Measurements from ENCODE around the gene FXN.

The FXN gene

GRCh38 chr9:69132361-69132760 lies 96.8 kb downstream of the FXN start:
- Histone ChIP-seq H3K4me1 (ENCODE audit: insufficient read depth, low read length) (no peaks in the 10 kb centered on the region), H3K9me3 (ENCODE audit: insufficient read depth, low read length, severe bottlenecking) (no peaks in the 10 kb centered on the region), H3K9ac (ENCODE audit: low read depth, low read length) (no peak overlapping the region), H3K36me3 (ENCODE audit: insufficient read depth, low read length) (no peaks in the 10 kb centered on the region), H4K20me1 (ENCODE audit: insufficient read depth, low read length) (no peaks in the 10 kb centered on the region; the same call in 1 of the 2 replicates), H3K27ac (ENCODE audit: low read length) (no peak overlapping the region), H3K4me2 (ENCODE audit: insufficient read depth, low read length) (no peak overlapping the region), H3K79me2 (ENCODE audit: insufficient read depth, low read length) (no peaks in the 10 kb centered on the region), H3K4me3 (ENCODE audit: low read depth in 1 of 2, low read length in 2 of 2) (no peak overlapping the region), H3K27me3 (ENCODE audit: insufficient read depth, low read length, poor library complexity) (no peaks in the 10 kb centered on the region), H2AFZ (ENCODE audit: low read depth, low read length) (no peak overlapping the region)
- ATAC-seq (ENCODE audit: insufficient read depth, low read depth) (no peak), DNase-seq (no peak)
- TF ChIP-seq CTCF (IDR thresholded peaks at IDR 0.05; ENCODE audit: borderline replicate concordance, extremely low read depth, low read length, poor library complexity, severe bottlenecking) = no peak
- TF ChIP-seq EZH2 (IDR thresholded peaks at IDR 0.05; ENCODE audit: borderline replicate concordance, low read depth, low read length, severe bottlenecking) = no peak

- H3K4me1 ChIP-seq (ENCODE audit: insufficient read depth, low read length) = no peaks in the 10 kb centered on the region
- no peaks in the 10 kb centered on the region for H3K79me2 ChIP-seq (ENCODE audit: insufficient read depth, low read length)
- H3K9me3 ChIP-seq (ENCODE audit: insufficient read depth, low read length, severe bottlenecking) = no peaks in the 10 kb centered on the region
- H3K4me2 ChIP-seq (ENCODE audit: insufficient read depth, low read length) = no peak overlapping the region
- DNase-seq (no peak), ATAC-seq (ENCODE audit: insufficient read depth, low read depth) (no peak)
- no peak overlapping the region for H3K4me3 ChIP-seq (ENCODE audit: low read depth in 1 of 2, low read length in 2 of 2)
- H2AFZ ChIP-seq (ENCODE audit: low read depth, low read length) = no peak overlapping the region
- no peak overlapping the region for H3K27ac ChIP-seq (ENCODE audit: low read length)
- H3K9ac ChIP-seq (ENCODE audit: low read depth, low read length) = no peak overlapping the region
- TF ChIP-seq EZH2 (IDR thresholded peaks at IDR 0.05; ENCODE audit: borderline replicate concordance, low read depth, low read length, severe bottlenecking) (no peak), CTCF (IDR thresholded peaks at IDR 0.05; ENCODE audit: borderline replicate concordance, extremely low read depth, low read length, poor library complexity, severe bottlenecking) (no peak)
- no peaks in the 10 kb centered on the region; the same call in 1 of the 2 replicates for H4K20me1 ChIP-seq (ENCODE audit: insufficient read depth, low read length)
- H3K36me3 ChIP-seq (ENCODE audit: insufficient read depth, low read length) = no peaks in the 10 kb centered on the region
- H3K27me3 ChIP-seq (ENCODE audit: insufficient read depth, low read length, poor library complexity) = no peaks in the 10 kb centered on the region
Measured at GRCh38 chr9:69134412-69134811, 98.9 kb downstream of the FXN start.

GRCh38 chr9:69136185-69136584 lies 100.6 kb downstream of the FXN start:
- no peaks in the 10 kb centered on the region for H3K36me3 ChIP-seq (ENCODE audit: insufficient read depth, low read length)
- no peak overlapping the region for H3K27ac ChIP-seq (ENCODE audit: low read length)
- no peak overlapping the region for H3K4me2 ChIP-seq (ENCODE audit: insufficient read depth, low read length)
- H3K79me2 ChIP-seq (ENCODE audit: insufficient read depth, low read length) = no peaks in the 10 kb centered on the region
- no peak overlapping the region for H2AFZ ChIP-seq (ENCODE audit: low read depth, low read length)
- H3K4me1 ChIP-seq (ENCODE audit: insufficient read depth, low read length) = no peaks in the 10 kb centered on the region
- DNase-seq (no peak), ATAC-seq (ENCODE audit: insufficient read depth, low read depth) (no peak)
- H3K4me3 ChIP-seq (ENCODE audit: low read depth in 1 of 2, low read length in 2 of 2) = no peak overlapping the region
- TF ChIP-seq EZH2 (IDR thresholded peaks at IDR 0.05; ENCODE audit: borderline replicate concordance, low read depth, low read length, severe bottlenecking) (no peak), CTCF (IDR thresholded peaks at IDR 0.05; ENCODE audit: borderline replicate concordance, extremely low read depth, low read length, poor library complexity, severe bottlenecking) (no peak)
- no peaks in the 10 kb centered on the region; the same call in 1 of the 2 replicates for H4K20me1 ChIP-seq (ENCODE audit: insufficient read depth, low read length)
- H3K27me3 ChIP-seq (ENCODE audit: insufficient read depth, low read length, poor library complexity) = no peaks in the 10 kb centered on the region
- H3K9me3 ChIP-seq (ENCODE audit: insufficient read depth, low read length, severe bottlenecking) = no peaks in the 10 kb centered on the region
- no peak overlapping the region for H3K9ac ChIP-seq (ENCODE audit: low read depth, low read length)

- no peak for ATAC-seq (ENCODE audit: insufficient read depth, low read depth)
Measured at GRCh38 chr9:69136779-69137178, 101.2 kb downstream of the FXN start.

More at GRCh38 chr9:69136779-69137178, 101.2 kb downstream of the FXN start:
- H3K4me3 ChIP-seq (ENCODE audit: low read depth in 1 of 2, low read length in 2 of 2) = no peak overlapping the region
- no peak overlapping the region for H2AFZ ChIP-seq (ENCODE audit: low read depth, low read length)
- no peaks in the 10 kb centered on the region for H3K27me3 ChIP-seq (ENCODE audit: insufficient read depth, low read length, poor library complexity)
- no peaks in the 10 kb centered on the region for H3K36me3 ChIP-seq (ENCODE audit: insufficient read depth, low read length)
- DNase-seq = no peak
- H4K20me1 ChIP-seq (ENCODE audit: insufficient read depth, low read length) = no peaks in the 10 kb centered on the region; the same call in 1 of the 2 replicates
- no peak overlapping the region for H3K27ac ChIP-seq (ENCODE audit: low read length)
- H3K79me2 ChIP-seq (ENCODE audit: insufficient read depth, low read length) = no peaks in the 10 kb centered on the region
- H3K4me2 ChIP-seq (ENCODE audit: insufficient read depth, low read length) = no peak overlapping the region
- no peaks in the 10 kb centered on the region for H3K4me1 ChIP-seq (ENCODE audit: insufficient read depth, low read length)
- TF ChIP-seq EZH2 (IDR thresholded peaks at IDR 0.05; ENCODE audit: borderline replicate concordance, low read depth, low read length, severe bottlenecking) (no peak), CTCF (IDR thresholded peaks at IDR 0.05; ENCODE audit: borderline replicate concordance, extremely low read depth, low read length, poor library complexity, severe bottlenecking) (no peak)
- no peak overlapping the region for H3K9ac ChIP-seq (ENCODE audit: low read depth, low read length)
- H3K9me3 ChIP-seq (ENCODE audit: insufficient read depth, low read length, severe bottlenecking) = no peaks in the 10 kb centered on the region

Measured in DND-41 (cell line).